Stimulated activated CD8-positive, alpha-beta memory T cell treated with anti-CD3 and anti-CD28 coated beads, Interleukin-7, amount 100 ng/mL, for 1 hour (primary cell): Measurements from ENCODE around the gene SLCO1B1.

Source experiments
- DNase-seq, 2 donors: peaks; one replicate each; pipeline ENCODE4 v3.0.0-alpha.2; 2020; ENCODE audit warnings: low read depth in 2 of 2

The SLCO1B1 gene

GRCh38 chr12:21221072-21221471 is 90.1 kb downstream of the SLCO1B1 start:
- no peak for DNase-seq

- no peak for DNase-seq
Measured at GRCh38 chr12:21221778-21222177, 90.8 kb downstream of the SLCO1B1 start.

GRCh38 chr12:21223930-21224329 is 92.9 kb downstream of the SLCO1B1 start:
- DNase-seq: no peak

GRCh38 chr12:21234395-21234794 is 103.4 kb downstream of the SLCO1B1 start:
- no peak for DNase-seq

- no peak for DNase-seq
Measured at GRCh38 chr12:21239866-21240265, 108.9 kb downstream of the SLCO1B1 start.

GRCh38 chr12:21248679-21249078 is 117.7 kb downstream of the SLCO1B1 start:
- no peak for DNase-seq

GRCh38 chr12:21252070-21252469 is 121.1 kb downstream of the SLCO1B1 start:
- DNase-seq: no peak

GRCh38 chr12:21257172-21257571 is 126.2 kb downstream of the SLCO1B1 start:
- DNase-seq: no peak

GRCh38 chr12:21264232-21264631 is 133.2 kb downstream of the SLCO1B1 start:
- DNase-seq: no peak

GRCh38 chr12:21265932-21266331 is 134.9 kb downstream of the SLCO1B1 start:
- no peak for DNase-seq

GRCh38 chr12:21276826-21277225 is 145.8 kb downstream of the SLCO1B1 start:
- DNase-seq: no peak
